CD4-positive, alpha-beta T cell treated with Interleukin-17A for 4 hours (primary cell): ENCODE results near the gene FGB.
"Not testable (repeated sequence)": the region's sequence is repeated elsewhere in the genome, so short reads cannot be mapped to it uniquely, and the experiment has no call there.

Experiments used
- DNase-seq: peaks from one replicate; pipeline ENCODE4 v3.0.0-alpha.2; 2020; ENCODE audit warnings: mixed read lengths

The FGB gene

DNA sequence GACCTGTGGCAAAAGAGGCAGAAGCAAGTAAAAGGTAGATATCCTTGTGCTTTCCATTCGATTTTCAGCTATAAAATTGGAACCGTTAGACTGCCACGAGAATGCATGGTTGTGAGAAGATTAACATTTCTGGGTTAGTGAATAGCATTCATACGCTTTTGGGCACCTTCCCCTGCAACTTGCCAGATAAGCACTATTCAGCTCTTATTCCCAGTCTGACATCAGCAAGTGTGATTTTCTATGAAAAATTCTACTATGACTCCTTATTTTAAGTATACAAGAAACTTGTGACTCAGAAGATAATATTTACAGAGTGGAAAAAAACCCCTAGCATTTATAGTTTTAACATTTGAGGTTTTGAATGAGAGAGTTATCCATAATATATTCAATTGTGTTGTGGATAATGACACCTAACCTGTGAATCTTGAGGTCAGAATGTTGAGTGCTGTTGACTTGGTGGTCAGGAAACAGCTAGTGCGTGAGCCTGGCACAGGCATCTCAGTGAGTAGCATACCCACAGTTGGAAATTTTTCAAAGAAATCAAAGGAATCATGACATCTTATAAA is 3.9 kb downstream of the FGB start:
- no peak for DNase-seq

DNA sequence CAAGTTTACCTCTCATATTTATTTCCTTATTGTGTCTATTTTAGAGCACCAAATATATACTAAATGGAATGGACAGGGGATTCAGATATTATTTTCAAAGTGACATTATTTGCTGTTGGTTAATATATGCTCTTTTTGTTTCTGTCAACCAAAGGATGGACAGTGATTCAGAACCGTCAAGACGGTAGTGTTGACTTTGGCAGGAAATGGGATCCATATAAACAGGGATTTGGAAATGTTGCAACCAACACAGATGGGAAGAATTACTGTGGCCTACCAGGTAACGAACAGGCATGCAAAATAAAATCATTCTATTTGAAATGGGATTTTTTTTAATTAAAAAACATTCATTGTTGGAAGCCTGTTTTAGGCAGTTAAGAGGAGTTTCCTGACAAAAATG is 6.2 kb downstream of the FGB start:
- DNase-seq, result no peak

DNA sequence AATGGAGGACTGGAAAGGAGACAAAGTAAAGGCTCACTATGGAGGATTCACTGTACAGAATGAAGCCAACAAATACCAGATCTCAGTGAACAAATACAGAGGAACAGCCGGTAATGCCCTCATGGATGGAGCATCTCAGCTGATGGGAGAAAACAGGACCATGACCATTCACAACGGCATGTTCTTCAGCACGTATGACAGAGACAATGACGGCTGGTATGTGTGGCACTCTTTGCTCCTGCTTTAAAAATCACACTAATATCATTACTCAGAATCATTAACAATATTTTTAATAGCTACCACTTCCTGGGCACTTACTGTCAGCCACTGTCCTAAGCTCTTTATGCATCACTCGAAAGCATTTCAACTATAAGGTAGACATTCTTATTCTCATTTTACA is 6.8 kb downstream of the FGB start:
- DNase-seq, result no peak

DNA sequence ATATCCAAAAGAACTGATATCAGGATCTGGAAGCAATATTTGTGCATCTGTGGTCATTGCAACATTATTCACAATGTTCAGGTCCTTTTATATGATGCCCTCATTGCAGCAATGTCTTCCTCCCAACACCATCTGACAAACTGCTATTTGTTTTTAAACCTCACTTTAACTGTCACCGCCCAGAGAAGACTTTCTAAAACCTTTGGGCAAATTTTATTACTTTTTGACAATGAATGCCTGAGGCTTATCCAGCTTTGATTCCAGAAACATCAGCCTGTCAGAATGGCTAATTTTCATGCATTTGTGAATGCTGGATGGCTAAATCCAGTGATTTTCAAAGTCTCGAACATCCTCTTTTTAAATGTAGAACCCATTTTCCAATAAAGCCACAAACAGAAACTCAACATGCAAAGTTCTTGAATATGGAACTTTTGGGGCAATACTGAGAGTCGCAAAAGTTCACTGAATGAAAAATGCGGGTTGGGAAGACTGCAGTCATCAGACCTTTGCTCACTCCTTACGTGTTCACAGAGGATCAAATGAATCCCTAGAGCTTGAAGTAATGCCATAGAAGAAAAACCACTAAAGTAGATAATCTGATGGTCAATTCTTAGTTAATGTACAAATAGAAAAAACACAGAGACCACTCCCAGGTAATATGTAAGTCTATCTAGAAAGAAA is 10.5 kb downstream of the FGB start:
- no peak for DNase-seq

DNA sequence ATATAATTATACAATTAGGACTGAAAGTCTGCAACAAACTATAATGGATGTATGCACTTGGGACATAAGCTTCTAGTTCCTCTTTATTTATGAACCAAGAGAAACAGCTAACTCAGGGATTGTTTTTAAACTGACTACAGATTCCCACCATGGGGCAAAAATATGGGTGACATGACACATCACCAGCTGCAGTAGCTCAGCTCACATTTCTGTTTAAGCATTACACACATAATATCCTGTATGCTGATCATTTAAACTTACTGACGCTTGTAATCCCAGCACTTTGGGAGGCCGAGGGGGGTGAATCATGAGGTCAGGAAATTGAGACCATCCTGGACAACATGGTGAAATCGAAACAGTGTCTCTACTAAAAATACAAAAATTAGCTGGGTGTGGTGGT is 11.5 kb downstream of the FGB start:
- no peak for DNase-seq

DNA sequence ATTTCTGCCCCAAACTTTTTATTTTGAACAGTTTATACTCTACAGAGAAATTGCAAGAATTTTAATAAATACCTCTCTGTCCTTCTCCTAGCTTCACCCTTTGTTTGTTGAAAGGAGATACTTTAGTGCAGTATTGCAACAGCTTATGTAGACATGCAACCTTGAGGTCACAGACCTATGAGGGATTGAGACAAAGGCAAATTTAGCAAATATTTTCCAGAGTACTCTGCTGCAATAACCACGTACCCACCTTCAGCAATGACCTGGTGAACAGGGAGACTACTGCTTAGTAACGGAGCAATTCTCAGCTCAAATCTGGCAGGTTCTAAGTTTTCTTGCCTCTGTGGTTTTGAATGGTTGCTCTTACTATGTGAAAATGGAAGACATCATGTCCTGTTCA is 14.5 kb downstream of the FGB start:
- no peak for DNase-seq

DNA sequence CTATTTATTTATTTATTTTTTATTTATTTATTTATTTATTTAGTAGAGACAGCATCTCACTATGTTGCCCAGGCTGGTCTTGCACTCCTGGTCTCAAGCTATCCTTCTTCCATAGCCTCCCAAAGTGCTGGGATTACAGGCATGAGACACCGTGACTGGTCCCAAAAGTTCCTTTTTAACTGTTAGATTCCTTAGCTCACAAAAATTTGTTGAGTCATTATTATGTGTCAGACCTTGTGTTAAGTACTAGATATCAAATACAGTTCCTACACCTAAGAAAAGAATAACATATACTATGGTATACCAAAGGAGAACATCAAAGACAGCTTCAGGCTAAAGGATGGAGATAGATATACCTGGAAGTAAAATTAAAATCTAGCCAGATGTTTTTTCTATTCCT is 16.1 kb downstream of the FGB start:
- no peak for DNase-seq

DNA sequence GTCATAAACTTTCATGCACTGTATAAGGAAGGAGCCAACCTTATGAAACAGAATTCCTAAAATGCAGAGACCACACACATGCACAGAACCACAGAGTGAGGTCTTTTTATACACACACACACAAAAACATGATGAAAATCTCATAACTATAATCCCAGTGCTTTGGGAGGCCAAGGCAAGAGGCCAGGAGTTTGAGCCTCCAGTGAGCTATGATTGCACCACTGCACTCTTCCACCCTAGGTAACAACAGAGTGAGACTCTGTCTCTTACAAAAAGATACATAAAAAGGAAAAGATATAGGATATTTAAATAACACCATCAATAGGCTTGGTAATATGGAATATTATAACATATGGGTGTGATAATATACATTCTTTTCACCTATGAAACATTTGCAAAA is 17.1 kb downstream of the FGB start:
- DNase-seq, result no peak

DNA sequence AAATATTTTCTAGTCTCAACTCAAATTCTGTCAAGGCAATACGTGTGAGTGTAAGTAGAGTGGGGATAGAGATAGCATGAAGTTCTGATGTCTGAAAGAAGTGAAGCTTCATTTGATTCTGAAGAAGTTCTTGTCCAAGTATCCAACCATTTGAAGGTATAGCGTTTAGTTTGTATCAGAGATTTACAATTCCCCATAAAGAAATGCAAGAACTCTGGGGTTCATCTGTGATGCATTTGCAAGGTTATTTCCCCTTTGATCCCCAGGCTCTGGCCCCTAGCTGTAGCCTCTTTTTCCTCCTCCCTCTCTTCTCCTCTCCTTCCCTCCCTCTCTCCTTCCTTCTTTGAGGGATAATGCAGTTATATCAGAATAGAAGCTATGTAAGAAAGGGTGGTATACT is 19.9 kb downstream of the FGB start:
- DNase-seq, result no peak

DNA sequence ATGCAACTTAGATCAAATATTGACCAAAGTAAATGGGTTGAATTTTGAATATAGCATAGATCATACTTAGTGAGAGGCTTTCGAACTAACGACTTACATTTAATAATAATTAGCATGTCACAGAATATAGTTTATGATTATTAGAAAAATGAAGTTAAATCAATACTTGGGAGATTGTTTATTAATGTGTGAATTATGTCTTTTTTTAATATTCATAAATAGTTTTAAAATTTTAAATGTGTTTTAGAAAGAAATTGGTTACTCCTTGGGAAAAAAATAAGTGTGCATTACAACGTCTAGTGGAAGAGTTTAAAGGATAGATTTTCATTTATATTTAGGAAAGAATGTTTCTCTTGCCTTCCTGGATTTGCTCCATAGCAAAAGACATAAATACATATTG is 20.4 kb downstream of the FGB start:
- no peak for DNase-seq

DNA sequence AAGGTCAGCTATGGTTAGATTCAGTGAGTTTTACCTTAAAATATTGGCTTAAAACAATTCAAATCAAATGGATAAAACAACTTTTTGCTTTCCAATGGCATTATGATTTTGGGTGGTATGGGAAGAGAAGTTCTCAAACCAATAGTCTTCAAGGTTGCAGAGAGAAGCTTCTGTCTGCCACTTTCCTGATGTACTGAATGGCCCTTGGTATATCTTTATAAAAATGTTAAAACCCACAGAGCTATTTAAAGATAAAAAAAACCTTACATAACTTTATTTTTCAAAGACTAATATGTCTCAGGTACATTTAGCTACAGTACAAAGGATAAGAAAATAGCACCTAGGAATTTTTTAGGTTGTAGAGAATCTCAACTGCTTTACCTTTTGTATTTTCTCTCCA is 20.9 kb downstream of the FGB start:
- no peak for DNase-seq

DNA sequence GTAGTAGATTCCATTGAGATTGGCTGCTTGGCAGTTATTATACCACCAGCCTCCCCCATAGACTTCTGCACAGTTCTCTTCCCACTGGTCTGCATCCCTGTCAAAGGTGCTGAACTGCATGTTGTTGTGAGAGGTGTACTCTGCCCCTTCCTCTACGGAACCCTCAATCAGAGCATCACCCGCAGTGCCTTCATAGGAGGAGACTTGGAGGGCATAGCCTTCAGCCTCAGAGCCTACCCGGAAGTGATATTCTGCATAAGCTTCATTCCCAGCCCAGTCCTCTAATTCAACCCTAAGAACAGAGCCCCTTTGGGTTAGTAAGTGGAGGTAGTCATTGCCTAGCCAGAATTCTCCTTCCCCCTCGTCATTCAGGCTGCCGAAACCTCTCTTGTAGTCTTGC is 21.4 kb downstream of the FGB start:
- DNase-seq, result no peak

DNA sequence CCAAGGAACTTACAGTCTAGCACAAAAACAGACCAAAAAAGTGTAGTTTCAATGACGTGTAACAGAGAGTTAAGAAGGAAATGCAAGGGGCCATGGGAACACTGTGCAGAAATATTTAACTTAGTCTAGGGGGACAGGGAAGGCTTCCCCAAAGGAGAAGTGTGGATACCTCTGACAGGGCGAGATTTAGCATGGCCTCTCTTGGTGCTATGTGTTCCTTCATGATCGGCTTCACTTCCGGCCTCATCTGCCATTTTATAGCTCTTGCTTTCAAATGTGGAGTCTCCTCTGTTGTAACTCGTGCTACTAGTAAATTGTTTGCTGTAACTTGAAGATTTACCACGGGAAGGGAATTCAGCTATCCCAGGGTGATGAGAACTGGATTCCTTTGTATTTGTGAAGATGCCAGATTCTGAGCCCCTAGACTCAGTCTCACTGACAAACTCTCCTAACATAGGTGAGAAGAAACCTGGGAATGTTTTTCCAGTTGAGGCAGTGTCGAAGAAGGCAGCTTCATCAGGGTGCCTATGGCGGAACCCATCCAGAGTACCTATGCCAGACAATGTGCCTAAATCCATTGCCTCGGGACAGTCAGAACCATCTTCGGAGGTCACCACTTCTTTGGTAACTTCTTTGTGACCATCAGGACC is 22.7 kb downstream of the FGB start:
- no peak for DNase-seq

DNA sequence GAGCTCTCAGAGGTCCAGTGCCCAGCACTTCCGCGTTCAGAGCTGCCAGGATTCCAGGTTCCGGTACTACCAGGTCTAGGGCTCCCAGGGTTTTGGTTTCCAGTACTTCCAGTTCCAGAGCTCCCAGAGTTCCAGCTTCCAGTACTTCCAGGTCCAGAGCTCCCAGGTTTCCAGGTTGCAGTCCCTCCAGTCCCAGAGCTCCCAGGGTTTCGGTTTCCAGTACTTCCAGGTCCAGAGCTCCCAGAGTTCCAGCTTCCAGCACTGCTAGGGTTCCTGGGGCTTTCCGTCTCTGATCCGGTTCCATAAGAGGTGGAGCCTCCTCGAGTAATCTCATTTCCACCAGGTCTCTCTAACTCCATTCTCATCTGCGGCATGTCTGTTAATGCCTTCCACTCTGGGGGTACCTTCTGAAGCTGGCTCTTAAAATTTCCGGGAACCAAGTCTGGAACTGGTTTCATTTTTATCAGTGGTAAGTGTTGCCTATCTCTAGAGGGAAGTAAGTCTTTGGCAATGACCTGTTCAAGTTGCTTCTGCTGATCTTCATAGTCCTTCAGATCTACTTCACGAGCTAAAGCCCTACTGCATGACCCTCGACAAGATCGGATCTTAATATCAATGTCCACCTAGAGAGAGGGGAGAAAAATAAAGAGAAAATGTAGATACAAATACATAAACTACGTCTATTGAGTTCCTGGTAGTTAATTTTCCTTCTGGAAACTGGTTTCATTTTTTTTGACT is 23.7 kb downstream of the FGB start:
- no peak for DNase-seq

DNA sequence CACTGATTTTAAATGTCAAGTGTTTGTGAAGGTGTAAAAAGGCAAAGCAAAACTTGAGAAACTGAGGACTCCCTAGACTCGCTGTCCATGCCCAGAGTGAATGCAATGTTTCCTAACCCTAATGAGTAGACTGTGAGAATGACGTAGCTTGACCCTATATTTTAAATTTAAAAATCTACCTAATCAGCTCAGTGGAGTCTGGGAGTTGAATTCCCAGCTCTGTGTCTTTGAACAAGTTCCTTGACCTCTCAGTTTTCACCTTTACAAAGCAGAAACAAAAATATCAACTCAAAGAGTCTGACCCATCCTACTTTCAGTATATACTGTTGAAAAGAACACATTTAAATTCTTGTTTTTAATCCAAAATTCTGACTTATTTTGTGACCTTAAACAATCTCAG is 25.4 kb downstream of the FGB start:
- no peak for DNase-seq

DNA sequence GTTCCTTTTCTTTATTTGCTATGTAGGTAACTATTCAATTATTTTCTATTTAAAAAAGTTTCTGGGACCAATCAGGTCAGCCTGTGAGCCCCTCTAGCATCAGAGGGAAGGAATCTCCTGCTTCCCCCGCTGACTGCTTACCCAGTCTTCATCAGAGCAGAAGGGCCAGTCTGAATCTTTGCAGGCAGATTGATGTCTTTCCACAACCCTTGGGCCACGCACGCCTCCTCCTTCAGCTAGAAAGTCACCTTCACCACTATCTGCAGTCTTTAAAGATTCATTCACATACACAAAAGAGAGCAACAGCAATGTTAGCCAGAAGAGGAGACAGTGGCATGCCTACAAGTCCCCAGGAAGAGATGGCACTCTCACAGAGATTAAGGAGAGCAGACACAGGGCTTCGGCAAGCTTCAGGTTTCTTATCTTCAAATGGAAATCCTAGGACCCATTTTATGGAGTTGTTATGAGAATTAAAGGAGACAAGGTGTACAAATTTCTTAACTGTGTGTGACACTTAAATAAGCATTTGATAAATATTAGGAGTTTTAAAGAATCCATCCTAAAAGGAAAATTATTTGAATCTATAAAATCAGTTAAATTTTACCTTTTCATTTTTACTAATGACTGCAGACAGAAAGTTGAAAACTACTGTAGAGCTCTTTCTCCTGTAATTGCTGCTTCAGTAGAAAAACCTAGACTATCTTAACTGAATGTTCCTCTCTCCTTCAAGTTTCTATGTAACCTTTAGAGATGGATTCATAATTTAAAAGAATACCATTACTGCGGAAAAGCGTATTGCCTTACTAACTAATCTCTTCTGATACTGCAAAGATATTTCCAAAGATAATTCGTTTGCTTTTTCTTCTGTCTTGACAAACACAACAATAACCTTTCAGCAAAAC is 26.7 kb downstream of the FGB start:
- DNase-seq, result no peak

DNA sequence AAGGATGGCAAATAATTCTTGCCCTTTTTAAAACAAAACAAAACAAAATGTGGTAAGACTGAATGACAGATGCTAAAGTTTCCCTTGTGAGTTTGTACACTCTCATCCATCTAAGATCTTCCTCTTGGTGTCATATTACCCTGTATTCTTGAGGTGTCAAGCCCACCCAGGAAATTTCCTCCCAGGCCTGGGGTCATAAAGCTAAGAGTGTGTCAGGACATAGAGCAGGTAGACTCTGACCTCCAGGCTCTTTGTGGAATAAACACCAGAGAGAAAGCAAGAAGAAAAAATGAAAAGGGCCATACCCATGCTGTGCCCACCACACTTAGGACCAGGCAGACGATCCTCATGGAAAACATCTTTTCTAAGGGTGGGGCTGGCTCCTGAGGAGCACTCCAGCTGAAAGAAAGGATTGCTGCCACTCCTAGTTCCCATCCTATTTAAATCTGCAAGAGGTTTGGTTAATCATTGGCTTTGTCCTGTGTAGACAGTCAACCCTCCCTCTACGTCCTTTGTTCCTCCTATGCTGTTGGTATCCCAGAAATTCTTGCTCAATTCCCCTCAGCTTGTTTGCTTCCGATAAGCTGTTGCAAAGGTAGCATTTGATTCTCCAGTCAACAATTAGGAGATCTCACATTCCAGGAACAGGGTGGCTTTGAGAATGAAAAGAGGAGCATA is 27.7 kb downstream of the FGB start, which contains the start of gene FGA:
Gene FGA (minus strand): TSS at position 414 of the 678 bp plus-strand sequence. CDS start 55 bp downstream, at position 359.
- DNase-seq, result no peak

DNA sequence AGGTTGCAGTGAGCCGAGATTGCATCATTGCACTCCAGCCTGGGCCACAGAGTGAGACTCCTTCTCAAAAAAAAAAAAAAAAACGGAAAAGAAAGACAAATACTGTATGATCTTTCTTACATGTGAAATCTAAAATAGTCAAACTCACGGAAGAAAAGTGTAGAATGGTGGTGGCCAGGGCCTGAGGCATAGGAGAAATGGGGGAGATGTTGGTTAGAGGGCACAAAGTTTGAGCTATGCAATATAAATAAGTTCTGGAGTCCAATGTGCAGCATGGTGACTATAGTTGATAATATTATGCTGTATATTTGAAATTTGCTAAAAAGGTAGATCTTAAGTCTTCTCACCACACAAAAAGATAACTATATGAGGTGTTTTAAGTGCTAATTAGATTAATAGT is 29.1 kb downstream of the FGB start:
- DNase-seq, result no peak

DNA sequence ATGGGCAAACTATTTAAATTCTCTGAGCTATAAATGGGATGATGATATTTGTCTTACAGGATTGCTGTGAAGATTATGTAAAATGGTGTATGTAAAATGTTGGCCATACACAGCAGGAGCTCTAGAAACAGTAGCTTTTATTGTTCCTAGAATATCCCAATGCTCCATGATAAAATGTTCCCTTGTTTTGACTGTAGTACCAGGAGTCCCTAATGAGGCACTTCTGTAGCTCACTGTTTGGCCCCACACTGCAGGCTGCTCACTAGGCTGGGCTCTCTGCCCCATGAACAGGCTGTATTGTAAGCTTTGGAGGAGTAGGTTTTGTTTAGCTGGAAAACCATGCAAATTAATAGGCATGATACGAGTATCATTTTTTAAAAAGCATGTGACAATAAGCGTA is 31.1 kb downstream of the FGB start:
- DNase-seq, result no peak

DNA sequence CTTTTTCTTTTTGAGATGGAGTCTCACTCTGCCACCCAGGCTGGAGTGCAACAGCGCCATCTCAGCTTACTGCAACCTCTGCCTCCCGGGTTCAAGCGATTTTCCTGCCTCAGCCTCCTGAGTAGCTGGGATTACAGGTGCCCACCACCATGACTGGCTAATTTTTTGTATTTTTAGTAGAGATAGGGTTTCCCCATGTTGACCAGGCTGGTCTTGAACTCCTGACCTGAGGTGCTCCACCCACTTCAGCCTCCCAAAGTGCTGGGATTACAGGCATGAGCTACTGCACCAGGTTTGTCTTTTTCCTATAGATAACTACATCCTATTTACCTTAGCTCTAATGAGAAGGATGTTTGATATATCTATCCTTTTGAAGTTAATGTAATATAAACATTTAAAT is 31.5 kb downstream of the FGB start:
- DNase-seq, result not testable (repeated sequence)

DNA sequence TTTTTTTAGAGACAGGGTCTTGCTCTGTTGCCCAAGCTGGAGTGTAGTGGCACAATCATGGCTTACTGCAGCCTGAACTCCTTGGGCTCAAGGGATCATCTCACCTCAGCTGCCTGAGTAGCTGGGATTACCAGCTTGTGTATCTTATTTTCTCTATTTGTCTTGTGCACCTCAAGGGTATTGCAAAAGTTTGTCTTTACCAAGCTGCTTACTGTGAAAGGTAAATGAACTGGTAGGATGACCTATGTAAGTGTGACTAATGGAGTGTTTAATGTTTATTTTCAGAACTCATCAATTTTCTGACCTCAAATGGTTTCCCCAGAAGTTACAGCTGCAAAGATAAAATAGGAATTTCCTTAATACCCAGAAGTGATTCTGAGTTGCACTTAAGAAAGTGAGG is 33.0 kb downstream of the FGB start:
- no peak for DNase-seq

DNA sequence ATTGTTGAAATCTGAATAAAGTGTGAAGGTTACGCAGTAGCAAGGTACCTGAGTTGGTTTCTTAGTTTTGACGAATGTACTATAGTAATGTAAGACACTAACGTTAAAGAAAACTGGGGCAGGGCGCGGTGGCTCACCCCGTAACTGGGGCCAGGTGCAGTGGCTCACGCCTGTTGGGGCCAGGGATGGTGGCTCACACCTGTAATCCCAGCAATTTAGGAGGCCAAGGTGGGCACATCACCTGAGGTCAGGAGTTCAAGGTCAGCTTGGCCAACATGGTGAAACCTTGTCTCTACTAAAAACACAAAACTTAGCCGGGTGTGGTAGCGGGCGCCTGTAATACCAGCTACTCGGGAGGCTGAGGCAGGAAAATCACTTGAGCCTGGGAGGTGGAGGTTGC is 34.5 kb downstream of the FGB start:
- not testable (repeated sequence) for DNase-seq
